WTC11 (cell line): ENCODE data around the gene SEBOX.

Experiments
- ATF2 ChIP-seq: sonication (generic); formaldehyde crosslinking; IDR thresholded peaks from 2 replicates; pipeline ENCODE4 v1.8.1; 2022; ENCODE audit warnings: low read depth, missing genetic modification reagents, borderline replicate concordance
- ATF3 ChIP-seq: sonication (generic); formaldehyde crosslinking; conservative IDR thresholded peaks from 2 replicates; pipeline ENCODE4 v1.8.1; 2022; ENCODE audit warnings: mild to moderate bottlenecking, missing genetic modification reagents
- CTCF ChIP-seq: fragments of 200-600 bp; IDR thresholded peaks from 2 replicates; pipeline ENCODE4 v1.8.0; 2022; ENCODE audit warnings: antibody characterized with exemption
- ELF4 ChIP-seq: sonication (generic); formaldehyde crosslinking; IDR thresholded peaks from 2 replicates; pipeline ENCODE4 v1.8.1; 2022; ENCODE audit warnings: low read depth, mild to moderate bottlenecking, moderate library complexity, missing genetic modification reagents
- ESRRA ChIP-seq: sonication (generic); formaldehyde crosslinking; IDR thresholded peaks from 2 replicates; pipeline ENCODE4 v1.8.1; 2022; ENCODE audit warnings: mild to moderate bottlenecking, missing genetic modification reagents, borderline replicate concordance
- FOXK1 ChIP-seq: sonication (generic); formaldehyde crosslinking; IDR thresholded peaks from 2 replicates; pipeline ENCODE4 v1.8.0; 2022; ENCODE audit warnings: mild to moderate bottlenecking, moderate library complexity, missing genetic modification reagents
- GABPB1 ChIP-seq: sonication (generic); formaldehyde crosslinking; IDR thresholded peaks from 2 replicates; pipeline ENCODE4 v1.8.1; 2023; ENCODE audit warnings: mild to moderate bottlenecking, missing genetic modification reagents
- MAX ChIP-seq: sonication (generic); formaldehyde crosslinking; IDR thresholded peaks from 2 replicates; pipeline ENCODE4 v1.8.0; 2022; ENCODE audit warnings: mild to moderate bottlenecking, missing genetic modification reagents
- PRDM15 ChIP-seq: sonication (generic); formaldehyde crosslinking; IDR thresholded peaks from 2 replicates; pipeline ENCODE4 v1.8.0; 2022; ENCODE audit warnings: missing genetic modification reagents
- RELA ChIP-seq: sonication (generic); formaldehyde crosslinking; IDR thresholded peaks from 2 replicates; pipeline ENCODE4 v1.8.1; 2022; ENCODE audit warnings: missing genetic modification reagents, mild to moderate bottlenecking, borderline replicate concordance
- TCF7 ChIP-seq: sonication (generic); formaldehyde crosslinking; IDR thresholded peaks from 2 replicates; pipeline ENCODE4 v1.8.0; 2022; ENCODE audit warnings: mild to moderate bottlenecking, low read depth, missing genetic modification reagents, moderate library complexity
- ZBTB43 ChIP-seq: sonication (generic); formaldehyde crosslinking; IDR thresholded peaks from 2 replicates; pipeline ENCODE4 v1.8.1; 2023; ENCODE audit warnings: mild to moderate bottlenecking, missing genetic modification reagents

- TF ChIP-seq TCF7 (CRISPR knock-in tag) (no peak), ATF2 (CRISPR knock-in tag) (no peak), CTCF (no peak), RELA (CRISPR knock-in tag) (no peak), PRDM15 (CRISPR knock-in tag) (no peak), FOXK1 (CRISPR knock-in tag) (no peak), MAX (CRISPR knock-in tag) (no peak), ZBTB43 (no peak), ESRRA (no peak), GABPB1 (CRISPR knock-in tag) (no peak), ATF3 (CRISPR knock-in tag) (no peak), ELF4 (no peak)
Observed at GRCh38 chr17:28372945-28373274, 7.9 kb upstream of the SEBOX start.
